ENCODE data around the gene TSPAN5. TPM values are rescaled to one million over a fixed set of nuclear protein-coding genes. Genes with fewer than 3 reads are reported as not detected.

Gene TSPAN5
- total RNA-seq, 1 experiment from 2014 or later, result 86.5 TPM

DNA sequence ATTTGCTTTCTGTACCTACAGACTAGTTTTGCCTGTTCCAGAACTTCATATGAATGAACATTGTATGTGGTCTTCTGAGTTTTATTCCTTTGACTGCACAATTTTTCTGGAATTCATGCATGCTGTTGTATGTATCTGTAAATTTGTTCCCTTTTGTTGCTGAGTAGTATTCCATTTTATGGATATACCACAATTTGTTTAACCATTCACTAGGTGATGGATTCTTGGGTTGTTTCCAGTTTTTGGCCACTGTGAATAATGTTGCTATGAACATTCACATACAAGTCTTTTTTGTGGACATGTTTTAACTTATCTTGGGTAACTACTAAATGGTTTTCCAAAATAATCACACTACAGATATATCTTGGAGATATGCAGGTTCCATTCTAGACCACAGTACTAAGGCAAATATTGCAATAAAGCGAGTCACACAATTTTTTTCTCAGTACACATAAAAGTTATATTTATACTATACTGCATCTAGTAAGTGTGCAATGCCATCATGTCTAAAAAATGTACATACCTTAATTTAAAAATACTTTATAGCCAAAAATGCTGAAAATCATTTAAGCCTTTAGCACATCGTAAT, 58.7 kb downstream of the TSPAN5 start:
- DNase-seq (ENCODE audit: low read depth), result no peak

DNA sequence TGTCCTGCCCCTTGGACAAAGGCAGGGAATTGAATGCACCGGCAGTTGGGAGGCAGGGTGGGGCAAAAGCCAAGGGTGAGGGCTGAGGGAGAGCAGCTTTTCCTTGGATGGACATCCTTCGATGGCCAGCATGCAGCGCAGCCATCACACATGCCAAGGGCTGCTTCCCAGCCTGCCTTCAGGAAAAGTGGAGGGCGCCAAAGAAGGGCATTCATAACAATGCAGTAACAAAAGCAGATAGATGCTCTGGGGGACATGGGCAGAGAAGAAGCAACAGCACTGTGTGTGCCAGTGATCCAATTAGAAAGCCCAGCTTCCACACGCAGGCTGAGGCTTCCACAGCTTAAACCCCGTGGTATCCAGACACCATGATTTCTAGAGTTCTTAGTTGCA, 71.5 kb downstream of the TSPAN5 start:
- DNase-seq (ENCODE audit: low read depth), result no peak

DNA sequence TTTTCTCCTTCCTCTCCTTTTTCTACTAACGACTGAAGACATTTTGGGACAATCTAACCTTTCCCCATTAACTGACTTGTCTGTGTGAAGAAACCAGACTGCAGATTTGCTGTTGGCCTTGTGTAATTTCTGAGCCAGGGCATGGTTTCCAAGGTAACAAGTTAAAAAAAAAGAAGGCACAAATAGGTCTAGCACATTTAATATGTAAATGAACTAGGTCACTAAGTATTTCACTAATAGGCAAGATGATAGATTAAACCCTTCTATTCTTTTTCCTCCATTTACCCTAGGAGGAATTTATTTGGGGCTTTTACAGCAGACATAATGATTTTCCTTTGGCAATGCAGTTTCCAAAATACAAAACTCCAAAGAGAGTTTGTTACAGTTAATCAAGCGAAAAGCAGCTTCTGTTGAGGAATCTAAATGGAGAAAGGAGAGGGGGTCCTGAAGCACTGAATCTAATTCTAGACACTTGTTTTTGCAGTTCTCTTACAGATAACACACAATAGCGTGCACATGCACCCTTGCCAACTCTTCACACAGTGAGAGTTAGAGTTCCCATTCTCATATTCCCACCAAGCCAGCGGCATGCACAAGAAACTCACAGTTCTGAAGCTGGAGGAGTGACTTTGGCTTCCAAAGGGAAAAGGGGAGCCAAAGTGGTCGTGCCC, 72.0 kb downstream of the TSPAN5 start:
- DNase-seq (ENCODE audit: low read depth), result no peak

DNA sequence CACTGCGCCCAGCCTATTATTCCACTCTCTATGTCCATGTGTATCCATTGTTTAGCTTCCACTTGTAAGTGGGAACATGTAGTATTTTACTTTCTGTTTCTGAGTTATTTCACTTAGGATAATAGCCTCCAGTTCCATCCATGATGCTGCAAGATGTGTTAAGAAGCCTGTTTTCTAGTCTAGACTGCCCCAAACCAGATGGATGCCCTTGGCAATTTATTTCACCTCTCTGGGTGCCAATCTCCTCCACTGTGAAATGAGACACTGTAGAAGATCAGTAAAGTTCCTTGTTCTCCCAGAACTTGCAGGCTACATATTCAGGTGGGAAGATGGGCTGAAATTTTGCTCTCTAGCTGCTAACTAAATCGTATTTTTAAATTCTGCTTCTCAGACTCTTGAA, 72.8 kb downstream of the TSPAN5 start:
- no peak for DNase-seq (ENCODE audit: low read depth)

DNA sequence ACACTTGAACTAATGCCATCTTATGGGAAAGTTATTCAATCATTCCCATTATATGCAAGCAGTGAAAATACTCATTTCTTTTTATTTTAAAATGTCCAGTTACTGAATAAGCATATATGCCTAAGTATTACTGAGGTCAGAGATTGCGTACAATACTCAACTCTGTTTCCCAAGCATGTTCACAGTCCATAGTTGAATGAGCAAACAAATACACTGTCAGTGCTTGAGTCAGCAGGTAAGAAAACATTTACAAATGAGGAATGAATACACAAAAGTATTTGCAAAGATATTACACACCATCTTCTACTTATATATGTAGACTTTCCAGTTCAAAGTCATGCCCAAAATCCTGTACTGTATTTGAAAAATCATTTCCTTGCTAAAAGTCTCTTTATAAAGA, 74.1 kb downstream of the TSPAN5 start:
- no peak for DNase-seq (ENCODE audit: low read depth)

DNA sequence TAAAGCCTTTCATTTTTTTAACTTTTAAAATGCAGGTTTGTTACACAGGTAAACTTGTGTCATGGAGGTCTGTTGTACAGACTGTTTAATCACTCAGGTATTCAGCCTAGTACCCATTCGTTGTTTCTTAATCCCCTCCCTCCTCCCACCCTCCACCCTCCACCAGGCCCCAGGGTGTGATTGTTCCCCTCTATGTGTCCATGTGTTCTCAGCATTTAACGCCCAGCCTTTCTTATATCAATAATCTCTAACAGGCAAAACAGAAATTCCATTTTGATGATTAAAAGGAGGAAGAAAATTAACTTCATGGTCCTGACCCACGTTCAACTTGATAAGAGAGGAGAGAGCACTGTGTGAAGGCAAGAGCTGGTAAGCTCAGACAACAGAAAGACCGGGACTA, 75.1 kb downstream of the TSPAN5 start:
- DNase-seq (ENCODE audit: low read depth), result no peak

DNA sequence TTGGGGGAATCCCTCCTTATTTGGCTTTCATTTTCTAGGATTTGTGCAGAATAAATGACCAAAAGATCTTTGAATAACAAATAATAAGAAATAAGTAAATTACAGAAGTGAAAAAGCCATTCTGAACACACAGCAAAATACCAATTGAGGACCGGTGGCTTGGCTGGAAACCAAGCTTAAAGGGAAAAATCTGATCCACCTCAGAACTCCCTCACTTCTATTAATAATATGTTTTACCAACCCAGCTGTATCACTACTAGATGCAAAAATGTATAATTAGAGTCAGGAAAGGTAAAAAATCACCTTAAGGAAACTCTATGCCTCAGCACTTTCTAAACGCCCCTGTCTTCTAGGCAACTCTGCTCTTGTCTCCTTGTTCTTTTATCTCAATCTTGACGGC, 77.3 kb downstream of the TSPAN5 start:
- DNase-seq (ENCODE audit: low read depth), result no peak

DNA sequence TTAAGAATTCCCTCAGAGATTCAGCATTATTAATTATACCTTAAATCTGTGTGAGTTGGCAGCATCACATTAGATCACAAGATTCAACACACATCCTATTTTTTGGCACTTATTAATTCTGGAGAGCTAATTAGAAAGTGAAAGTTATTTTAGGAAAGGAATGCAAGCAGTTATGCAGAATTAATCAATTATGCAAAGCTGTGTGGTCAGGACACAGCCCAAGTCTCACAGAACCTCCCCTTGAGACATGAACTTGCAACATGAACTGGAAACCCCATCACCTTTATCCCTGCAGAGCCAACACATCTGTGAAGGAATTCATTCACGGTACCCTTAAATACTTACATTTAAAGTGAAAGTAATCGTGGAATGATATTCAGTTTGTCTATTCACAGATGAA, 80.5 kb downstream of the TSPAN5 start:
- no peak for DNase-seq (ENCODE audit: low read depth)

DNA sequence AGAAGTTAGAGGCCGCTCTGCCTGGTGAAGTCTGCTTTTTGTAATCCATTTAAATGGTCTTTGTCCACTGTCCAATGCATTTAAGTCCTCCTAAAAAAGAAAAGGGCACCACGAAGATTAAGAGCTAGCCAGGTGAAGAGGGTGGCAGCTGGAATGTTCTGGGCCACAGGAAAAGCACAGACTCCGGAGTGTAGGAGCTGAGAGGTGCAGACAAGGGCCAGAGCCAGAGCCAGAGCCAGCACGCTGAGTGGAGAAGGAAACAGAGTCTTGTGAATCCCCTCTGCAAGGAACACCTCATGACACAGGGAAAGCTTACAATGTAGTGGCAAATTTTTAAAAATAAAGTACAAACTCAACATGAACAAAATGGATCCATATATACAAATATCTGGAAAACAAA, 83.6 kb downstream of the TSPAN5 start:
- no peak for DNase-seq (ENCODE audit: low read depth)

DNA sequence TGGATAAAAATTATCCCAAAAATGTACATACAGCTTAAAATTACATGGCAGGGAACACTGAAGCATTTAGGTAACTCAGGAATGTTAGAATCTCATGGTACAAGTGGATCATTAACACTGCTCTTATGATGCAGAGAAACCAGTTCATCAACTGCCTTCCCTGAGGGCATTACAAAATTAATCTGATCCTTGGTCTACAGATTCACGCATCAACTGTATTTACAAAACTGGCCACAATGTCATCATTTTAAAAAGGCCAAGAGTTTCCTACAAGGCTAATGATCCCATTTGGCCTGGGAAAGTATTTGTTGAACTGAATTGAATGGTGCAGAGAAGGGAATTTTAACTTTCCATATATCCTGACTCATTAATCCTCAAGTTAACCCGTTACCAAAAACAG, 84.6 kb downstream of the TSPAN5 start:
- no peak for DNase-seq (ENCODE audit: low read depth)

DNA sequence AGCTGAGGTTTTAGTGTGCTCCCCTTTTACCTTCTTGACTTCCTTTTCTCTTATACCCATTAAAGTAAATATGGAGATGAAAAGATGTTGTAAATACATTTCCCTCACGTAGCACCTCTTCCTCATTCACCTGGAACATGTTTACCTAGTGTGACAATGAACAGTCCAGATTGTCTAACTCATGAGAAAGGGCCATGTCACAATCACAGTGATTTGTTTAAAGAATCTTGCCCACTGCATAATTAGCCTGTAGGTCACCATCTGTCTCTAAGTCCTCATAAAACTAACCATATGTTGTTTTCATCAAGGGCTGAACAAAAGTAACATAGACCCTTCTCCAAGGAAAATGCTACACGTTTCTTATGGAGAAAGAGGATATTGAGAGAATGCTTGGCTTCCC, 85.7 kb downstream of the TSPAN5 start:
- no peak for DNase-seq (ENCODE audit: low read depth)

DNA sequence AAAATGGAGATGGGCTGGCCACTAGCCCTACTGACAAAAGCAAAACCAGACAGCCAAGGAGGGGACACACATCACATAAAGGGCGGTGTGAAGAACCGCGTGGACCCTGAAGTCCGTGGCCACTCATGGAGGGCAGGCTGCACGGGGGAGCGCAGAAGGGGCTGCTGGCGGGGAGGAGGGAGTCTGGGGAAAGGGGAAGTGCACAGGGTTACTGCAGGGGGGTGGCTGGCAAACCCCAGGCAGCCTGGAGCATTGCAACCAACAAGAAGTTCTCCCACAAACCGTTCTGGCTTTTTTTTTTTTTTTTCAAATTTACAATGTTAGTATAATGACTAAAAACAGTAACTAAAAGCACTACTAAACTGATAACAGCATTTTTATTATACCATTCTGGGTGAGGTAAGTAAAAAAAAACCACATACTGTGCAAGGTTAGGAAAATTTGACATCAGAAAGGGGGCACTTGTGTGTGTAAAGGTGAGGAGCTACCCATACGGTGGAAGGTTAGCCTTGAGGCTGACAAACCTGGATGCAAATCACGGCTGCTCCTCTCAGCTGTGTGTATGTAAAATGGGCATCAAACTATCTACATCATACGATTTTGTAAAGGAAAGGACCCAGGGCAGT, 87.1 kb downstream of the TSPAN5 start:
- no peak for DNase-seq (ENCODE audit: low read depth)

DNA sequence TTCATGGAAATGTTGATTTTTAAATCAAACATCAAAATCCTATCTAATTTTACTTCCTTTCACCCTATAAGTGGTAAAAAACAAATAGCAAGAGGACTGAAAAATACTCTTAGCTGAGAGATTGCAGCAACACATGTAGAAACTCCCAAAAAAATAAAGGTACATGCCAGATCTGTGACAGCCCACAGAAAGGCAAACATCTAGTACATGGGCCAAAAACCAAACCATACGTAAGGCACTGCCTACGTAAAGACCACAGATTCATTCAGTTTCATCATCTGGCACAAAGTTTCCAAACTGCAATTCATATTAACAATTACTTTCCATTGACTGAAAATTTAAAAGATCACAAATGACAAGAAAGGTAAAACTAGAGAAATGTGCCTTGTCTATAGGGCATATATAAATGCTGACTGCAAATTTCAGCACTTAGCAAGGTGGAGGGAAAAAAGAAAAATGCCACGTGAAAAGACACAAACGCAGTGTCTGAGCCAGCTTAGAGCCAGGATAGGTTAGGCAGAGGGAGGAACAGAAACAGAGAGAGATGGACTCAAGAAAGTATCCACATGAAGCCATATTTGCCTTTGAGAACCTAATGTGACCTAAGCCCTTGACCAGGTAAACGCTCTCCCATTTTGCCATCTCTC, 88.1 kb downstream of the TSPAN5 start:
- no peak for DNase-seq (ENCODE audit: low read depth)

DNA sequence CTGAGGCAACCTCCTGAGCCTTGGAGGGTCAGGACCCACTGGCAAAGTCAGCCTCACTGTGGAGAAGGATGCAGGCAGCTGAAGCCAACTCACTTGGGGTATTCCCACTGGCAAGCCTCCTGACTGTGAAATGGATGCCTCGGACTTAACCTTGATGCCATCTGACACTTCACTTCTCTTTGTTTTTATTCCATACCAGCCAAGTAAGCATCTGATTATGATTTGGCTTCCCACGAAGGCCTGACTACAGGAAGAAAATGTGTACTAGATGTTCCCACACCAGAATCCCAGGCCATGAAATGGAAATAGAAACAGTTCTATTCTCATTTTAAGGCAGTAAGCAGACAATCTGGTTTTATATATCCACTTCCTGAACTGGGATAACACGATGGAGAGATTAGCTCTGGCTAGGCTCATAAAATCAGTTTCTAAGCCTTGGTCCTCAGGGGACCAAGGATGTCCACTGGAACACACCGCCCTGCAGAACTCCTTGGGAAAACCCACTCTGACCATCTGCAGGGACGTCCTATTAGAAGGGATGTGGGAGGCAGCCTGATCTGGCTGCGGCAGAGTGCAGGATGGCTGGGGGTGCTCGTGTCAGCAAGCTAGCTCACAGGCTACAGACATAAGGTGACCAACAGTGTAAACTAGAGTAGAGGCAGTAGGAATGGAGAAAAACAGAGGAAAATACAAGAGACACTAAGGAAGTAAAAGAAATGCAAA, 89.3 kb downstream of the TSPAN5 start:
- peak; percentile 83 for DNase-seq (ENCODE audit: low read depth)

DNA sequence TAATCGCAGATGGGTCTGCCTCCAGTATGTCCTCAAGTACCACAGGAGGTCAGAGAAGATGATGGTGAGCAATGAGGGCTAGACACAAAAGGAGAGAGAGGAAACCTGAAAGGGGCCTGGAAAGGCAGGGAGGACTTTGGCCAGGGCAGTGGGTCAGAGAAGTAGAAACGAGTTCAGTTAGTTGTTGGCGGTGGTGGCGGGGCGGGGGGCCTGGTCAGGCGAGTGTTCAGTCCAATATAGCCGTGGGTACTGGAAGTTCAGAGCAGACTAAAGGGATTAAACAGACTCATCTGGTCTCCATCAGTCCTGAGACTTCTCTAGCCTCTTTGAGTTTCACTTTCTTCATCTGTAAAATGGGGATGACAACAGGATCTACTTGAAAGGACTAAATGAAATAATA, 90.8 kb downstream of the TSPAN5 start:
- no peak for DNase-seq (ENCODE audit: low read depth)

DNA sequence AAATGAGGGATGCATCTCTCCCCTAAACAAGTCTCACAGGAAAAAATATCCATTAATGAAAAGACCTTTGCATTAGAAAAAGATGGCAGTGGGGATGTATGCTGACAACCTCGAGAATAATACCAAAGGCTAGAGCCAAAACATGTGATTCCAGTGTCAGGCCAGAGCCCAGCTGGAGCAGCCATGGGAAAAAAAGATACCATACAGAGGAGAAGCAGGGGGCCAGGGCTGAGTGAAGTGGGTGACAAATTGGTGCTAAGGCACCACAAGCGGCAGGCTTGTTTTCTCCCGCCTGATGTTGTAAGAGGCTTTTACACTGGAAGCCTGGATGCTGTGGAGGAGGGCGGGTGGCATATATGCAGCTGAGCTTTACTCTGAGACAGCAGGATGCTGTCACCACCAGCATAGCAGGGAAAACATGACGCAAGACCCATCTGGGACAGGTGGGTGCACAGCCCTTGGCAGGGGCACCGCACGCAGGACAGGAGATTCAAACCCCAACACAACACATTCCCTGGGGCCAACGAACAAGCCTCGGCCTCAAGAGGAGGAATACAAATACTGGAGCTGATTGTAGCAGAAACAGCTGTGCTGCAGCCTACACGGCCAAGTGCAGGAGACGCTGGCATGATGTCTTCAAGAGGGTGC, 91.9 kb downstream of the TSPAN5 start:
- peak; percentile 20 for DNase-seq (ENCODE audit: low read depth)

DNA sequence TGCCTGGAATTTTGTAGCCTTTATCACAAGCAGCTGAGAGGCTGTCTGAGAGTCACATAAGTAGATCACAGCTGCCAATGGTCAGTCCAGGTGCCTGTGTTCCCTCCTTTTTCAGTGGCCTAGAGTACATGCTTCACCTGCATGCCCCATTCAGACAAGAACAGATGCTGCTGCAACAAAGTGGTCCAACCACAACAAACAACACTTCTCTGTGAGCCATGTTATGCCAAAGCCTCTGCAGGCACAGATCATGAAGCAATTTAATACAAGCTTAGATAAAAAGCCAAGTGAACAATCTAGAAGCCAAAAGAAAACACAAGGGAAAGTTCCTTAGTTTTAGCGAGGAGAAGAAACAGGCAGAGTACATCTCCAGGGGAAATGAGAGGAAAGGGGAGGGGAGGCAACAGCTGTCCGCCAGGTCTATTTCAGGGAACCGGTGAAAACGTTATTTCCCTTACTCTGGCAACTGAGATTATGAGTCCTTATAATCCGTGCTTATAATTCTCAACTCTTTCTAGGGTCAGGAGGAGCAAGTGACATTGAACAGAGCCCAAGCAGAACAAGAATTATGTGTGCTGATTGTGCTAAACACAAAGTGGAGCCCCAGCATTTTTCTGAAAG, 92.6 kb downstream of the TSPAN5 start:
- DNase-seq (ENCODE audit: low read depth), result peak; percentile 26

DNA sequence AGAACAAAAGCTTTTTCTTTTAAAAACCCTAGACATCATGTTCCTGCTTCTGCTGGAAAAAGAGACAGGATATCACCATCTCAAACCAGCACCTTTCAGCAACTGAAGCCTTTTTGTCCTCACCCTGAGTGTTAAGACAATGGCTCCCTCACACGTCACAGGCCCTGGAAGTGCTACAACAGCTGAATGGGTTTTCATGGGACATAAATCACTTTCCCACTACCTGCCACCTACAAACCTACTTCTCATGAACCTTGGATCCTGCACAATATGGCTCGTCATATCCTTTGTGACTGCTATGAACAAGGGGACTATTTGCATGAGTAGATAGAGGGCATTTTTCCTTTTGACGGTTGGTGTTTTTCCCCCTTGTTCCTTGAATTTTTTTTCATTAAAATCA, 93.6 kb downstream of the TSPAN5 start:
- DNase-seq (ENCODE audit: low read depth), result peak; percentile 29

DNA sequence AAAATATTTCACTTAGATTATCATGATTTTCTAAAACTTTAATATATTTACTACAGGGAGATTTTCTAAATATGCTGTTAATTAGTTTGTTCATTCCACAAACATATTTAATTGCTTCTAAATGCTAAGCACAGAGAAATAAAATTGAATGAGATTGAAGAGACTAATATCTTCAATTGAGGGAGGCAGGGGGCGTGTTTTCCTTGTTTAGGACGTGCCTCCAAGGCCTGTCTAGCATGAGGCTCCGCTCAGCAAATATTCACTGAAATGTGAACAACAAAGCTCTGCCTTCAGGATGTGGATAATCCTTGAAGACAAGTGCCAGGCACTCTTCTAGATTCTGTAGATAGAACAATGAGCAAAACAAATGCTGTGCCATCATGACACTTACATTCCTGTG, 98.1 kb downstream of the TSPAN5 start:
- DNase-seq (ENCODE audit: low read depth), result no peak

DNA sequence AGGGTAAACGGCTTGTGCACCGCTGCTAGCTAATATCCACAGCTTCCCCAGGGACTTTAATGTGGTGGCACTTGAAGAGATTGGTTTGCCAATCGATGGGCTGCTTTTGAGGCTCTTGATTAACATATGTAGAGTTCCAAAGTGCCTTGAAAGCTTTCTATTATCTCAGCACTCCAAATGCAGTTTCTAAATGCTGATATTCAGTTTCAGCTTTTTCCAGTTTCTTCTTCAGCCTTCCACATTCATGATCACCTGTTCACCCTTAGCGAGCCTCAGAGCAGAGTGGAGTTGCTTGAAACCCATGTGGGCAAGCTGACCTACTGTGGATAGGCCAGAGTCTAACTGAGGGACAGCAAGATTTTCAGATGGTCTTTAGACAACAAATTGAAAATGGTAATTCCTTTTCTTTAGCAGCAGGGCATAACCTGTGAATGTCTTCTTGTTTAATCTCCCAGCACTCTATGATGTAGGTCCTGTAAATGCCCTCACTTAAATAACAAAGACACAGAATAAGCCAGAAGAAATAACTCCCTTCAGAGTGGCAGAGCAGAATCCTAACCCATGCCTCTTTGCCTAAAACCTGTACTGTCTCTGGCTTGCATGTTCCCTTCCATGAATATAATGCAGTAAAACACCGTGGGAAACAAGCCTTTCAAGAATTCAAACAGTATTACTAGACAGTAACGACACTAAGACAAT, 99.8 kb downstream of the TSPAN5 start:
- DNase-seq (ENCODE audit: low read depth), result no peak

All from LHCN-M2 (cell line).